ENCODE results near the gene GLRX5.
"Not testable (repeated sequence)": the region's sequence is repeated elsewhere in the genome, so short reads cannot be mapped to it uniquely, and the experiment has no call there.

Gene GLRX5

DNA sequence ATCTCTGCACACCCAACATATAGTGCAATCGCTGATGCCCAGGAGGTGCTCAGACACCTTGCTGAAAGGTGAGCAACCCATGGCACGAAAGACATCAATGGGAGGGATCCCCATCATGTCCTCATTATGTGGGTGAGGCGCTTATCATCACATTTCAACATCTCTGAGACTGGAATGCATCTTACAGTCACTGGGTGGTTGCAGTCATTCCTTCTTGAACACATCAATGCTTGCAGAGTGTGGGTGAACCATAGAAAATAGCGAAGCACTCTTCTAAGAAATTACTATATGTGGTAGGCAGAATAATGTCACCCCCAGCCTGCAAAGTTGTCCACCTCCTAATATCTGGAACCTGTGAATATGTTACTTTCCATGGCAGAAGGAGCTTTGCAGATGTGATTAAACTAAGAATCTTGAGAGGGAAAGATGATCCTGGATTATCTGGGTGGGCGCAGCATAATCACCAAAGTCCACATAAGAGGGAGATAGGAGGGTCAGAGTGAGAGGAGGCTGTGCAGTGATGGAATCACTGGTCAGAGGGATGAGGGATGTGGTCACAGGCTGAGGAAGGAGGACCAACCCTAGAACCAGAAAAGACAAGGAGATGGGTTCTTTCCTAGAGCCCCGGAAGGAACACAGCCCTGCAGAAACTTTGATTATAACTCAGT is 51.2 kb downstream of the GLRX5 start:
- no peak overlapping the region for H3K27ac ChIP-seq (ENCODE audit: poor library complexity, severe bottlenecking)
- H3K4me3 ChIP-seq (ENCODE audit: severe bottlenecking) = no peak overlapping the region
- TF ChIP-seq, protein P1, sequence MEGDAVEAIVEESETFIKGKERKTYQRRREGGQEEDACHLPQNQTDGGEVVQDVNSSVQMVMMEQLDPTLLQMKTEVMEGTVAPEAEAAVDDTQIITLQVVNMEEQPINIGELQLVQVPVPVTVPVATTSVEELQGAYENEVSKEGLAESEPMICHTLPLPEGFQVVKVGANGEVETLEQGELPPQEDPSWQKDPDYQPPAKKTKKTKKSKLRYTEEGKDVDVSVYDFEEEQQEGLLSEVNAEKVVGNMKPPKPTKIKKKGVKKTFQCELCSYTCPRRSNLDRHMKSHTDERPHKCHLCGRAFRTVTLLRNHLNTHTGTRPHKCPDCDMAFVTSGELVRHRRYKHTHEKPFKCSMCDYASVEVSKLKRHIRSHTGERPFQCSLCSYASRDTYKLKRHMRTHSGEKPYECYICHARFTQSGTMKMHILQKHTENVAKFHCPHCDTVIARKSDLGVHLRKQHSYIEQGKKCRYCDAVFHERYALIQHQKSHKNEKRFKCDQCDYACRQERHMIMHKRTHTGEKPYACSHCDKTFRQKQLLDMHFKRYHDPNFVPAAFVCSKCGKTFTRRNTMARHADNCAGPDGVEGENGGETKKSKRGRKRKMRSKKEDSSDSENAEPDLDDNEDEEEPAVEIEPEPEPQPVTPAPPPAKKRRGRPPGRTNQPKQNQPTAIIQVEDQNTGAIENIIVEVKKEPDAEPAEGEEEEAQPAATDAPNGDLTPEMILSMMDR (IDR thresholded peaks at IDR 0.05; ENCODE audit: poor library complexity, severe bottlenecking) = no peak
- peaks cover 11% of the 10 kb centered on the region for H3K27me3 ChIP-seq (ENCODE audit: insufficient read depth, poor library complexity, severe bottlenecking)
- H3K4me1 ChIP-seq (ENCODE audit: insufficient read depth, poor library complexity, severe bottlenecking) = no peaks in the 10 kb centered on the region
- ATAC-seq (ENCODE audit: low read depth) = no peak
- DNase-seq (ENCODE audit: low spot score) = no peak
- no peaks in the 10 kb centered on the region for H3K36me3 ChIP-seq (ENCODE audit: low read depth)
- H3K9me3 ChIP-seq (ENCODE audit: severe bottlenecking) = no peaks in the 10 kb centered on the region

DNA sequence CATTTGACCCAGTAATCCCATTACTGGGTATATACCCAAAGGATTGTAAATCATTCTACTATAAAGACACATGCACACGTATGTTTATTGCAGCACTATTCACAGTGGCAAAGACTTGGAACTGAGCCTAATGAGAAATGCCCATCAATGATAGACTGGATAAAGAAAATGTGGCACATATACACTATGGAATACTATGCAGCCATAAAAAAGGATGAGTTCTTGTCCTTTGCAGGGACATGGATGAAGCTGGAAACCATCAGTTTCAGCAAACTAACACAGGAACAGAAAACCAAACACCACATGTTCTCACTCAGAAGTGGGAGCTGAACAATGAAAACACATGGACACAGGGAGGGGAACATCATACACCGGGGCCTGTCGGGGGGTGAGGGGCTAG is 56.3 kb downstream of the GLRX5 start:
- not testable (repeated sequence) for H3K9me3 ChIP-seq (ENCODE audit: severe bottlenecking); H3K27ac ChIP-seq (ENCODE audit: poor library complexity, severe bottlenecking); H3K4me3 ChIP-seq (ENCODE audit: severe bottlenecking); H3K4me1 ChIP-seq (ENCODE audit: insufficient read depth, poor library complexity, severe bottlenecking); ATAC-seq (ENCODE audit: low read depth); H3K27me3 ChIP-seq (ENCODE audit: insufficient read depth, poor library complexity, severe bottlenecking); DNase-seq (ENCODE audit: low spot score); H3K36me3 ChIP-seq (ENCODE audit: low read depth)

Measured in RWPE2 (cell line).